Ovary (tissue), 3 donors: ENCODE data around the gene PLPP3.

Source experiments
- EP300 ChIP-seq: sonication (generic); formaldehyde crosslinking; IDR thresholded peaks from one replicate; pipeline ENCODE4 v1.6.1; 2017; ENCODE audit warnings: antibody characterized with exemption
- POLR2A ChIP-seq: fragments of 450-650 bp; IDR thresholded peaks from one replicate; pipeline ENCODE4 v1.6.1; 2017; ENCODE audit warnings: antibody characterized with exemption, mild to moderate bottlenecking, moderate library complexity
- TF ChIP-seq, protein P1 (sequence below), 3 donors: fragments of 450-650 bp in 2 of 3; fragments of 200-600 bp in 1 of 3; IDR thresholded peaks; one replicate each; pipeline versions ENCODE4 v1.5.1 to v1.8.0; 2016 to 2022; ENCODE audit warnings: antibody characterized with exemption in 3 of 3, mild to moderate bottlenecking in 1 of 3
- donor health status: DM: no; HTN: no; CAD: no.

DNA sequence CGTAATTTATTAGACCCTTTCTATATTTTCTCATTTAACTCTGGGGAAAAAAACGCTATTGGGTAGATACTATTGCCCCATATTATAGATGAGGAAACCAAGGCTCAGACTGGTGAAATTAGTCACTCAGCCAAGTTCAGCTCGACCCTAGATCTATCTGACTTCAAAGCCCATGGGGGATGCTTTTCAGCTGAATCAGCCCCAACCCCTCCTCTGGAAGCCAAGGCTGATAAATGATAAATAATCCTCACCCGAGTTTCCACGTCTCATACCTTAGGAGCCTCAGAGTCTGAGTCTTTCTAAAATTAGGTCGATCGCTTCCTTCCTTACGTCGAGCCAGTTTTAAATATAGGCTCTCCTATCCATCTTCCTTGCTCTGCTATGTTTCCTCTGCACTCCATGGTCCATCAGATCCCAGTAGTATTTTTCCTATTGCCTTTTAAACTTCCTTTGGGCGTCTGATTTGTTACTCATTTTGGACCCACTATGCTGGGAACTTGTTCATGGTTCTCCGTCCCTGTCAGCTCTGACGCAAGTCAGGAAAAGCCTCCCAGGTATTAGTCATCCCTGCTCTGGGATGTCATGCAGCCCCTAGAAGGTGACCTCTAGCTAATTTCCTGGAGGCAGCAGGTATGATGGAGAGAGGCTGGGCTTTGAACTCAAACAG, 122.8 kb downstream of the PLPP3 start:
- TF ChIP-seq, protein P1, sequence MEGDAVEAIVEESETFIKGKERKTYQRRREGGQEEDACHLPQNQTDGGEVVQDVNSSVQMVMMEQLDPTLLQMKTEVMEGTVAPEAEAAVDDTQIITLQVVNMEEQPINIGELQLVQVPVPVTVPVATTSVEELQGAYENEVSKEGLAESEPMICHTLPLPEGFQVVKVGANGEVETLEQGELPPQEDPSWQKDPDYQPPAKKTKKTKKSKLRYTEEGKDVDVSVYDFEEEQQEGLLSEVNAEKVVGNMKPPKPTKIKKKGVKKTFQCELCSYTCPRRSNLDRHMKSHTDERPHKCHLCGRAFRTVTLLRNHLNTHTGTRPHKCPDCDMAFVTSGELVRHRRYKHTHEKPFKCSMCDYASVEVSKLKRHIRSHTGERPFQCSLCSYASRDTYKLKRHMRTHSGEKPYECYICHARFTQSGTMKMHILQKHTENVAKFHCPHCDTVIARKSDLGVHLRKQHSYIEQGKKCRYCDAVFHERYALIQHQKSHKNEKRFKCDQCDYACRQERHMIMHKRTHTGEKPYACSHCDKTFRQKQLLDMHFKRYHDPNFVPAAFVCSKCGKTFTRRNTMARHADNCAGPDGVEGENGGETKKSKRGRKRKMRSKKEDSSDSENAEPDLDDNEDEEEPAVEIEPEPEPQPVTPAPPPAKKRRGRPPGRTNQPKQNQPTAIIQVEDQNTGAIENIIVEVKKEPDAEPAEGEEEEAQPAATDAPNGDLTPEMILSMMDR (IDR thresholded peaks at IDR 0.05), result no peak
- no peak for TF ChIP-seq EP300
- no peak for TF ChIP-seq POLR2A
